ENCODE data around the gene DOK3. TPM values are rescaled to one million over a fixed set of nuclear protein-coding genes. Genes with fewer than 3 reads are reported as not detected.

DOK3 gene
- total RNA-seq, 1 experiment from 2014 or later: 6.0 TPM

- Mint-ChIP-seq H3K27me3 (ENCODE audit: insufficient read depth, unreplicated experiment) (no peaks in the 10 kb centered on the region), H3K4me3 (ENCODE audit: unreplicated experiment) (no peak overlapping the region), H3K9me3 (ENCODE audit: unreplicated experiment) (no peaks in the 10 kb centered on the region), H3K27ac (ENCODE audit: low read depth, unreplicated experiment) (no peak overlapping the region), H3K36me3 (ENCODE audit: insufficient read depth, unreplicated experiment) (peaks cover 40% of the 10 kb centered on the region), H3K4me1 (ENCODE audit: insufficient read depth, unreplicated experiment) (peaks cover 25% of the 10 kb centered on the region)
- no TSS peak for BruUV-seq (replicated peaks)
- POLR2A ChIA-PET: interaction anchor here (1.0 to 1.3 kb wide), 2 partner anchors 12 to 34 kb away, joined by 3 read pairs; no protein-coding TSS in a partner anchor
- DNase-seq (ENCODE audit: unreplicated experiment): no peak
- intact Hi-C loops (cut with micrococcal nuclease): no loop called here
- CTCF ChIA-PET: interaction anchor here (0.5 to 4.1 kb wide), 5 partner anchors 12 to 100 kb away, joined by 3 to 24 read pairs (median 3); no protein-coding TSS in a partner anchor
- TF ChIP-seq CTCF (IDR thresholded peaks at IDR 0.05; ENCODE audit: unreplicated experiment): no peak
Measured at GRCh38 chr5:177489119-177489716, 20.4 kb downstream of the DOK3 start.

GRCh38 chr5:177487975-177488374 is 21.7 kb downstream of the DOK3 start:
- Mint-ChIP-seq H3K4me3 (ENCODE audit: unreplicated experiment) (no peak overlapping the region), H3K9me3 (ENCODE audit: unreplicated experiment) (no peaks in the 10 kb centered on the region), H3K36me3 (ENCODE audit: insufficient read depth, unreplicated experiment) (peaks cover 43% of the 10 kb centered on the region), H3K27me3 (ENCODE audit: insufficient read depth, unreplicated experiment) (no peaks in the 10 kb centered on the region), H3K27ac (ENCODE audit: low read depth, unreplicated experiment) (no peak overlapping the region), H3K4me1 (ENCODE audit: insufficient read depth, unreplicated experiment) (peaks cover 22% of the 10 kb centered on the region)
- intact Hi-C loops (cut with micrococcal nuclease): no loop called here
- no peak for DNase-seq (ENCODE audit: unreplicated experiment)
- no TSS peak for BruUV-seq (replicated peaks)
- ChIA-PET POLR2A (interaction anchor here (0.9 kb wide), 1 partner anchor 11 kb away, joined by 3 read pairs; no protein-coding TSS in a partner anchor), CTCF (interaction anchor here (0.6 to 4.1 kb wide), 4 partner anchors 9 to 376 kb away, joined by 3 to 24 read pairs (median 4); no protein-coding TSS in a partner anchor)
- no peak for TF ChIP-seq CTCF (IDR thresholded peaks at IDR 0.05; ENCODE audit: unreplicated experiment)

- CTCF ChIA-PET: interaction anchor here (1.2 to 1.4 kb wide), 2 partner anchors 8 to 375 kb away, joined by 3 to 4 read pairs; no protein-coding TSS in a partner anchor
- peaks cover 39% of the 10 kb centered on the region for H3K36me3 Mint-ChIP-seq (ENCODE audit: insufficient read depth, unreplicated experiment)
Measured at GRCh38 chr5:177487144-177487543, 22.5 kb downstream of the DOK3 start.

More at GRCh38 chr5:177487144-177487543, 22.5 kb downstream of the DOK3 start:
- intact Hi-C loops (cut with micrococcal nuclease): no loop called here
- POLR2A ChIA-PET: no interaction called here
- TF ChIP-seq CTCF (IDR thresholded peaks at IDR 0.05; ENCODE audit: unreplicated experiment): no peak
- peaks cover 21% of the 10 kb centered on the region for H3K4me1 Mint-ChIP-seq (ENCODE audit: insufficient read depth, unreplicated experiment)
- no TSS peak for BruUV-seq (replicated peaks)
- no peak for DNase-seq (ENCODE audit: unreplicated experiment)
- no peaks in the 10 kb centered on the region for H3K27me3 Mint-ChIP-seq (ENCODE audit: insufficient read depth, unreplicated experiment)
- no peaks in the 10 kb centered on the region for H3K9me3 Mint-ChIP-seq (ENCODE audit: unreplicated experiment)
- no peak overlapping the region for H3K27ac Mint-ChIP-seq (ENCODE audit: low read depth, unreplicated experiment)
- no peak overlapping the region for H3K4me3 Mint-ChIP-seq (ENCODE audit: unreplicated experiment)

Data from MCF 10A (cell line).